K562 (cell line): Measurements from ENCODE around the gene SLC26A8. TPM values are rescaled to one million over a fixed set of nuclear protein-coding genes. Genes with fewer than 3 reads are reported as not detected.

ENCODE experiments used
- ATAC-seq: fragments of 200-7000 bp; cut with Tn5 transposase; 3 replicates; pipeline ENCODE4 v1.9.1; 2020; ENCODE audit warnings: moderate library complexity
- BruUV-seq: library from RNA; stranded (reverse); fragments of 400-500 nt; replicated peaks from 2 replicates; lab custom pipeline; 2021; lab: Mats Ljungman, UMichigan
- CTCF ChIA-PET: fragments of 300-600 bp; formaldehyde crosslinking; extraction: SDS; loops from one replicate; lab custom pipeline; 2021; ENCODE audit warnings: low intra/inter-chr PET ratio; lab: Yijun Ruan, JAX
- POLR2A ChIA-PET: fragments of 300-600, 350-650 bp; sonication (Branson Sonifier 250); formaldehyde crosslinking; extraction: SDS; loops from one replicate; lab custom pipeline; 2021; ENCODE audit warnings: antibody characterized with exemption, inconsistent platforms; lab: Yijun Ruan, JAX
- DNase-seq, 4 experiments: peaks; one replicate each; pipeline versions ENCODE4 v3.0.0 to v3.0.0-alpha.2; 2011 to 2018; ENCODE audit warnings: low spot score in 3 of 4, mixed read lengths in 3 of 4; ENCODE audit errors: extremely low read depth in 1 of 4
- FAIRE-seq: peaks from 2 replicates; lab custom pipeline; 2011; peaks lifted over from hg19 to GRCh38; lab: Jason Lieb, UNC
- H2AFZ ChIP-seq: 2 replicates; pipeline ENCODE4 v1.6.0; 2011; ENCODE audit warnings: low read depth, low read length, control low read depth, inconsistent platforms
- H3K27ac ChIP-seq: fragments of 200-600 bp; 3 replicates; pipeline ENCODE4 v1.8.0; 2011; ENCODE audit warnings: low read depth, mild to moderate bottlenecking, control low read depth, inconsistent platforms, low read length, moderate library complexity, mixed read lengths; ENCODE audit errors: extremely low read depth
- H3K27me3 ChIP-seq, 2 experiments: fragments of 300-600 bp in 1 of 2; 2 replicates in 1 of 2; 3 replicates in 1 of 2; pipeline versions ENCODE4 v1.6.0 to v1.8.0; 2011; ENCODE audit warnings: inconsistent platforms in 2 of 2, low read length in 2 of 2, mild to moderate bottlenecking in 1 of 2, mixed read lengths in 1 of 2, moderate library complexity in 1 of 2; ENCODE audit not compliant: control insufficient read depth in 2 of 2, insufficient read depth in 2 of 2
- H3K36me3 ChIP-seq: fragments of 300-600 bp; 3 replicates; pipeline ENCODE4 v1.8.0; 2011; ENCODE audit warnings: mild to moderate bottlenecking, low read length, inconsistent platforms; ENCODE audit not compliant: control insufficient read depth, insufficient read depth
- H3K4me1 ChIP-seq, 2 experiments: fragments of 200-600 bp in 1 of 2; replicated peaks in 1 of 2; 2 replicates in 1 of 2; 3 replicates in 1 of 2; pipeline versions ENCODE4 v1.5.1 to v1.8.0; 2011; ENCODE audit warnings: inconsistent platforms in 2 of 2, low read length in 2 of 2, mild to moderate bottlenecking in 1 of 2, mixed read lengths in 1 of 2, moderate library complexity in 1 of 2; ENCODE audit not compliant: control insufficient read depth in 2 of 2, insufficient read depth in 2 of 2
- H3K4me2 ChIP-seq: 2 replicates; pipeline ENCODE4 v1.6.1; 2011; ENCODE audit warnings: low read length, control low read depth, inconsistent platforms, mixed read lengths; ENCODE audit not compliant: insufficient read depth
- H3K4me3 ChIP-seq: fragments of 200-600 bp; sonication (generic), shearing (Covaris generic); 2 replicates; pipeline ENCODE4 v1.5.1; 2016; ENCODE audit warnings: control low read depth, inconsistent platforms
- H3K79me2 ChIP-seq: fragments of 200-600 bp; 3 replicates; pipeline ENCODE4 v1.8.0; 2011; ENCODE audit warnings: low read length, inconsistent platforms; ENCODE audit not compliant: control insufficient read depth, insufficient read depth
- H3K9ac ChIP-seq, 2 experiments: 2 replicates each; pipeline versions ENCODE4 v1.6.0 to v1.6.1; 2011; ENCODE audit warnings: low read depth in 2 of 2, low read length in 2 of 2, control low read depth in 1 of 2, inconsistent platforms in 1 of 2, mild to moderate bottlenecking in 1 of 2, mixed read lengths in 1 of 2; ENCODE audit not compliant: insufficient read depth in 1 of 2
- H3K9me1 ChIP-seq: one replicate; pipeline ENCODE4 v1.6.0; 2011; ENCODE audit warnings: inconsistent platforms, mild to moderate bottlenecking, low read length, moderate library complexity; ENCODE audit not compliant: control insufficient read depth, insufficient read depth
- H3K9me3 ChIP-seq: replicated peaks from 2 replicates; pipeline ENCODE4 v1.5.1; 2011; ENCODE audit warnings: low read depth, low read length, inconsistent platforms; ENCODE audit not compliant: control insufficient read depth, insufficient read depth
- H4K20me1 ChIP-seq: replicated peaks from 2 replicates; pipeline ENCODE4 v1.6.1; 2011; ENCODE audit warnings: low read length, inconsistent platforms, mixed read lengths; ENCODE audit not compliant: control insufficient read depth, insufficient read depth
- ATF3 ChIP-seq, 2 experiments: fragments of 450-650 bp in 1 of 2; sonication (generic) in 1 of 2; formaldehyde crosslinking in 1 of 2; IDR thresholded peaks in 1 of 2; conservative IDR thresholded peaks in 1 of 2; 2 replicates each; pipeline versions ENCODE4 v1.6.1 to v1.8.1; 2016 to 2023; ENCODE audit warnings: mild to moderate bottlenecking in 2 of 2, moderate library complexity in 2 of 2, inconsistent platforms in 1 of 2, missing genetic modification reagents in 1 of 2
- DNMT1 ChIP-seq: fragments of 450-650 bp; IDR thresholded peaks from 2 replicates; pipeline ENCODE4 v1.6.1; 2016; ENCODE audit warnings: antibody characterized with exemption, mild to moderate bottlenecking
- ETS2 ChIP-seq: IDR thresholded peaks from 2 replicates; pipeline ENCODE4 v1.6.1; 2016; ENCODE audit warnings: borderline replicate concordance, missing genetic modification characterization, mild to moderate bottlenecking, moderate library complexity, missing compliant biosample characterization; ENCODE audit not compliant: poor library complexity, severe bottlenecking
- HDGF ChIP-seq: fragments of 450-650 bp; IDR thresholded peaks from 2 replicates; pipeline ENCODE4 v1.6.1; 2016
- MTA2 ChIP-seq: fragments of 450-650 bp; IDR thresholded peaks from 2 replicates; pipeline ENCODE4 v1.6.1; 2016; ENCODE audit warnings: low read depth
- NCOA2 ChIP-seq, 2 experiments: fragments of 450-650 bp; IDR thresholded peaks; 2 replicates each; pipeline ENCODE4 v1.6.1; 2018; ENCODE audit warnings: mild to moderate bottlenecking in 2 of 2, moderate library complexity in 1 of 2; ENCODE audit not compliant: partially characterized antibody in 2 of 2
- NFIC ChIP-seq: fragments of 450-650 bp; IDR thresholded peaks from 2 replicates; pipeline ENCODE4 v1.6.1; 2017; ENCODE audit warnings: mild to moderate bottlenecking, inconsistent platforms
- NUFIP1 ChIP-seq: fragments of 450-650 bp; IDR thresholded peaks from 2 replicates; pipeline ENCODE4 v1.6.1; 2018; ENCODE audit not compliant: partially characterized antibody
- RFX7 ChIP-seq: fragments of 250-450 bp; sonication (Bioruptor Pico); IDR thresholded peaks from 2 replicates; pipeline ENCODE4 v1.5.1; 2021; ENCODE audit warnings: mild to moderate bottlenecking
- TCF7 ChIP-seq: sonication (generic); IDR thresholded peaks from 2 replicates; pipeline ENCODE4 v1.6.1; 2016; ENCODE audit warnings: antibody characterized with exemption, borderline replicate concordance
- ZNF134 ChIP-seq: fragments of 250-450 bp; sonication (Bioruptor Pico); conservative IDR thresholded peaks from 2 replicates; pipeline ENCODE4 v1.4.0; 2020
- ZZZ3 ChIP-seq: fragments of 450-650 bp; IDR thresholded peaks from 2 replicates; pipeline ENCODE4 v1.6.1; 2016; ENCODE audit warnings: antibody characterized with exemption, mild to moderate bottlenecking, moderate library complexity
- WGBS: fragments of 100-300 bp; shearing (Covaris generic); methylation state at CpG from one replicate; pipeline ENCODE4 v1.1.6; 2016; ENCODE audit warnings: low coverage, mixed read lengths; ENCODE audit not compliant: insufficient coverage; ENCODE audit errors: missing lambda C conversion rate; 5-methylcytosine and 5-hydroxymethylcytosine counted together
- in situ Hi-C: fragments of 300-500 bp; cut with MboI; formaldehyde crosslinking; loops from 4 replicates; pipeline ENCODE4 v1.15.0; 2018; ENCODE audit warnings: inconsistent platforms, mixed read lengths
- intact Hi-C: fragments of 100-400 bp; cut with micrococcal nuclease; formaldehyde crosslinking; loops from 2 replicates; pipeline ENCODE4 v1.14.2; 2022
- polyA plus RNA-seq, 8 experiments: library from polyadenylated mRNA; depleted of rRNA in 4 of 8; stranded (reverse) in 5 of 8; unstranded in 3 of 8; fragments of >200 nt; fragmentation: Nextera tagmentation in 2 of 8; fragmentation: Illumina TruSeq in 1 of 8; extraction: Ambion mirVana in 2 of 8; extraction: Trizol in 1 of 8; gene quantifications; 2 replicates each; pipeline versions ENCODE4 v1.2.1 to v1.2.3, GENCODE V29; 2011 to 2014; ENCODE audit warnings: inconsistent platforms in 1 of 8, missing spikeins in 1 of 8
- total RNA-seq, 7 experiments: library from RNA; depleted of rRNA in 6 of 7; stranded (reverse); fragments of >200 nt in 6 of 7; fragmentation: Illumina TruSeq in 2 of 7; extraction: Trizol in 2 of 7; gene quantifications; 2 replicates each; pipeline versions ENCODE4 v1.2.1 to v1.2.3, GENCODE V29; 2011 to 2021; ENCODE audit warnings: low replicate concordance in 1 of 7
- TF ChIP-seq, protein P1 (sequence below): fragments of 450-650 bp; formaldehyde crosslinking; IDR thresholded peaks from 2 replicates; pipeline ENCODE4 v1.4.0; 2022; ENCODE audit warnings: missing genetic modification characterization

The SLC26A8 gene
- total and polyA plus RNA-seq, 9 of the 15 experiments (the other 6 are each of a cell fraction or from before 2014, with no cell fraction given), result not detected

- FAIRE-seq, result no peak
- H3K79me2 ChIP-seq, result peaks cover 92% of the 10 kb centered on the region
- H4K20me1 ChIP-seq, result peaks cover 20% of the 10 kb centered on the region
- in situ Hi-C loops, result no loop called here
- BruUV-seq, result no TSS peak
- no peak for DNase-seq
- ATAC-seq, result no peak
- peaks cover 8 to 19% of the 10 kb centered on the region in 2 experiments; a peak in 4 of 5 replicates for H3K4me1 ChIP-seq
- no peak overlapping the region for H2AFZ ChIP-seq
- no peaks in the 10 kb centered on the region; the same call in 2 of the 3 replicates for H3K36me3 ChIP-seq
- H3K9ac ChIP-seq, result no peak overlapping the region
- intact Hi-C loops, result no loop called here
- no peak overlapping the region for H3K4me2 ChIP-seq
- POLR2A ChIA-PET, result interaction anchor here (2.1 kb wide), 1 partner anchor 8 kb away, joined by 9 read pairs; no protein-coding TSS in a partner anchor
- TF ChIP-seq ZZZ3 (no peak), DNMT1 (no peak), RFX7 (CRISPR knock-in tag) (no peak), NUFIP1 (no peak), ZNF134 (no peak), ATF3 (IDR thresholded peaks at IDR 0.05) (no peak), ATF3 (CRISPR knock-in tag; conservative IDR thresholded peaks at IDR 0.05) (no peak), NFIC (no peak), ETS2 (tag) (no peak), HDGF (no peak), TCF7 (no peak), MTA2 (no peak), NCOA2 (IDR thresholded peaks at IDR 0.05; ENCODE audit: partially characterized antibody in 2 of 2) (no peak)
- TF ChIP-seq, protein P1, sequence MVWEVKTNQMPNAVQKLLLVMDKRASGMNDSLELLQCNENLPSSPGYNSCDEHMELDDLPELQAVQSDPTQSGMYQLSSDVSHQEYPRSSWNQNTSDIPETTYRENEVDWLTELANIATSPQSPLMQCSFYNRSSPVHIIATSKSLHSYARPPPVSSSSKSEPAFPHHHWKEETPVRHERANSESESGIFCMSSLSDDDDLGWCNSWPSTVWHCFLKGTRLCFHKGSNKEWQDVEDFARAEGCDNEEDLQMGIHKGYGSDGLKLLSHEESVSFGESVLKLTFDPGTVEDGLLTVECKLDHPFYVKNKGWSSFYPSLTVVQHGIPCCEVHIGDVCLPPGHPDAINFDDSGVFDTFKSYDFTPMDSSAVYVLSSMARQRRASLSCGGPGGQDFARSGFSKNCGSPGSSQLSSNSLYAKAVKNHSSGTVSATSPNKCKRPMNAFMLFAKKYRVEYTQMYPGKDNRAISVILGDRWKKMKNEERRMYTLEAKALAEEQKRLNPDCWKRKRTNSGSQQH (CRISPR knock-in tag), result no peak
- CTCF ChIA-PET, result no interaction called here
- H3K27me3 ChIP-seq, result no peaks in the 10 kb centered on the region
- H3K27ac ChIP-seq, result no peak overlapping the region
- 74% methylated on average over 3 of the region's 3 CpGs for WGBS
- H3K9me3 ChIP-seq, result no peaks in the 10 kb centered on the region
- H3K4me3 ChIP-seq, result no peak overlapping the region
- H3K9me1 ChIP-seq, result no peaks in the 10 kb centered on the region
Observed at GRCh38 chr6:36034441-36034840, 10.0 kb upstream of the SLC26A8 start.
